HepG2 (cell line): ENCODE results near the gene PRXL2A. TPM values are rescaled to one million over a fixed set of nuclear protein-coding genes. Genes with fewer than 3 reads are reported as not detected.

Experiments used
- CBFB ChIP-seq: sonication (generic); formaldehyde crosslinking; IDR thresholded peaks from 2 replicates; pipeline ENCODE4 v1.4.0; 2020; ENCODE audit warnings: missing genetic modification reagents
- HMG20A ChIP-seq: IDR thresholded peaks from 2 replicates; pipeline ENCODE4 v1.6.1; 2016; ENCODE audit warnings: borderline replicate concordance
- KLF15 ChIP-seq: sonication (generic); formaldehyde crosslinking; IDR thresholded peaks from 2 replicates; pipeline ENCODE4 v1.8.1; 2023; ENCODE audit warnings: borderline replicate concordance, mild to moderate bottlenecking, inconsistent platforms, missing genetic modification reagents, mixed read lengths
- NCOR1 ChIP-seq: fragments of 200-600 bp; sonication (generic); IDR thresholded peaks from 2 replicates; pipeline ENCODE4 v1.7.0; 2017; ENCODE audit warnings: antibody characterized with exemption, low read length, borderline replicate concordance
- NFE2L2 ChIP-seq: fragments of 150-350 bp; IDR thresholded peaks from 2 replicates; pipeline ENCODE4 v1.6.1; 2014; ENCODE audit warnings: low read length
- NRL ChIP-seq: sonication (generic); formaldehyde crosslinking; IDR thresholded peaks from 2 replicates; pipeline ENCODE4 v1.5.0; 2020; ENCODE audit warnings: missing genetic modification reagents, mild to moderate bottlenecking, moderate library complexity, borderline replicate concordance
- SAP130 ChIP-seq: IDR thresholded peaks from 2 replicates; pipeline ENCODE4 v1.6.1; 2016; ENCODE audit warnings: low read depth
- SP4 ChIP-seq: sonication (generic); formaldehyde crosslinking; IDR thresholded peaks from 2 replicates; pipeline ENCODE4 v1.8.1; 2023; ENCODE audit warnings: mild to moderate bottlenecking, missing genetic modification reagents
- SP5 ChIP-seq: IDR thresholded peaks from 2 replicates; pipeline ENCODE4 v1.6.1; 2016; ENCODE audit warnings: low read depth, borderline replicate concordance
- ZNF331 ChIP-seq: sonication (generic); formaldehyde crosslinking; IDR thresholded peaks from 2 replicates; pipeline ENCODE4 v1.4.0; 2020; ENCODE audit warnings: missing genetic modification reagents
- ZNF567 ChIP-seq: sonication (generic); formaldehyde crosslinking; IDR thresholded peaks from 2 replicates; pipeline ENCODE4 v1.8.1; 2023; ENCODE audit warnings: mild to moderate bottlenecking, missing genetic modification reagents, borderline replicate concordance
- ZNF776 ChIP-seq: sonication (generic); formaldehyde crosslinking; IDR thresholded peaks from 2 replicates; pipeline ENCODE4 v1.4.0; 2020; ENCODE audit warnings: mild to moderate bottlenecking, missing genetic modification reagents
- ZNF816 ChIP-seq: sonication (generic); formaldehyde crosslinking; IDR thresholded peaks from 2 replicates; pipeline ENCODE4 v1.8.0; 2022; ENCODE audit warnings: missing genetic modification reagents, mild to moderate bottlenecking, borderline replicate concordance
- polyA plus RNA-seq, 8 experiments: library from polyadenylated mRNA; depleted of rRNA in 3 of 8; stranded (reverse) in 7 of 8; unstranded in 1 of 8; fragments of >200 nt; fragmentation: Illumina TruSeq in 4 of 8; extraction: Trizol in 4 of 8; gene quantifications; 2 replicates each; pipeline versions ENCODE4 v1.2.1 to v1.2.3, GENCODE V29; 2011 to 2016; ENCODE audit warnings: low read depth in 4 of 8, missing spikeins in 1 of 8, mixed read lengths in 1 of 8; ENCODE audit not compliant: insufficient read depth in 1 of 8
- total RNA-seq, 5 experiments: library from RNA; depleted of rRNA; stranded (reverse); fragments of >200 nt; fragmentation: Illumina TruSeq; extraction: Trizol; gene quantifications; 2 replicates each; pipeline ENCODE4 v1.2.3, GENCODE V29; 2016; ENCODE audit warnings: low read depth in 1 of 5
- TF ChIP-seq, protein P1 (sequence below): sonication (generic); formaldehyde crosslinking; IDR thresholded peaks from 2 replicates; pipeline ENCODE4 v1.4.0; 2020; ENCODE audit warnings: missing genetic modification reagents
- TF ChIP-seq, protein P2 (sequence below): sonication (generic); formaldehyde crosslinking; IDR thresholded peaks from 2 replicates; pipeline ENCODE4 v1.9.0; 2022; ENCODE audit warnings: missing genetic modification reagents, mild to moderate bottlenecking, borderline replicate concordance
- TF ChIP-seq, protein P3 (sequence below), 2 experiments: IDR thresholded peaks; 2 replicates each; pipeline ENCODE4 v1.6.1; 2011 to 2012; ENCODE audit warnings: low read length in 2 of 2, borderline replicate concordance in 1 of 2, low read depth in 1 of 2, mild to moderate bottlenecking in 1 of 2, moderate library complexity in 1 of 2
- TF ChIP-seq, protein P4 (sequence below): sonication (generic); formaldehyde crosslinking; IDR thresholded peaks from 2 replicates; pipeline ENCODE4 v1.4.0; 2020; ENCODE audit warnings: missing genetic modification reagents, borderline replicate concordance

The PRXL2A gene
- total and polyA plus RNA-seq, 2 of the 13 experiments (the other 11 are each of a cell fraction or from before 2014, with no cell fraction given): 43.9 to 79.9 TPM

DNA sequence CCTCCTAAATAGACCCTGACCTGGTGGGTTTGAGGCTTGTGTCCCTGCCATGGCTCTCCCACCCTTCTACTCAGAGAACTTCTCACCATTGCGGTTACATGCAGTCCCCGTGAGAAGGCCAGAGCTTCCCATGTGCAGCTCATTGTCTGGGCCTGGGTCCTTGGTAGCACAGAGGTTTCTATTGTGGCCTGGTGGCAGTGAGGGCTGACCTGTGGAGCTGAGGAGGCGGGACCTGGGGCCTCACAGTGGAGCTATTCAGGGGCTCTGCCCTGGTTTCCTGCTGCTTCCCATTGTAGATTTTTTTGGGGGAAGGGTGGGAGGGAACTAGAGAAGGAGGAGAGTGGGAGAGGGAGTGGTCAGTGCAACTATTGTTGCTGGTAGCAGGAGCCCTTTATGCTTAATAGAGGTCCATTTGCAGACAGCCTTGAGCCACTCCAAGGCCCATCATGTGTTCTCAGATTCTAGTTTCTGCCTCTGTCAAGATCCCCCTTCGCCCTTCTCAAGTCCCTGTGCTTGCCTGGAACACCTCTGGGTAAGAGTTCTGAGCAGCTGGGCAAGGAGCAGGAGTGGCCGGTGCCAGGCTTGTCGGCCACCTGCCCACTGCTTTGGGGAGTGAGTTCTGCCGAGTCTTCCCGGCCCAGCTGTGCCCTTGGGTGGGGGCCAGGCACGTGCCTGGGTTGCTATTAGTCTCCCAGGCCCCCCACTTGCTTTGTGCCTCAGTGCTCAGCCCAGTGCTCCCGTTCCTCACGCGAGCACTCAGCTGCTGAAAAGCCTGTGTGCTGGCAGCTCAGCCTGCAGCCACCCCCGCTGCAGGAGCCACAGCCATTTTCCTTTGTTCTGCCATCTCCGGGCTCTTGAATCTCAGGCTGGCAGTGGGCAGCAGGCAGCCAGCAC lies 56.5 kb downstream of the PRXL2A start (continued):
- TF ChIP-seq NRL: 0 out of 2 replicates have a peak, but pooled peaks have one; percentile 33
- peak; percentile 54; the same call in 1 of the 2 replicates for TF ChIP-seq SAP130 (CRISPR knock-in tag)
- peak; percentile 58; the same call in 1 of the 2 replicates for TF ChIP-seq ZNF331 (CRISPR knock-in tag)
- TF ChIP-seq, protein P1, sequence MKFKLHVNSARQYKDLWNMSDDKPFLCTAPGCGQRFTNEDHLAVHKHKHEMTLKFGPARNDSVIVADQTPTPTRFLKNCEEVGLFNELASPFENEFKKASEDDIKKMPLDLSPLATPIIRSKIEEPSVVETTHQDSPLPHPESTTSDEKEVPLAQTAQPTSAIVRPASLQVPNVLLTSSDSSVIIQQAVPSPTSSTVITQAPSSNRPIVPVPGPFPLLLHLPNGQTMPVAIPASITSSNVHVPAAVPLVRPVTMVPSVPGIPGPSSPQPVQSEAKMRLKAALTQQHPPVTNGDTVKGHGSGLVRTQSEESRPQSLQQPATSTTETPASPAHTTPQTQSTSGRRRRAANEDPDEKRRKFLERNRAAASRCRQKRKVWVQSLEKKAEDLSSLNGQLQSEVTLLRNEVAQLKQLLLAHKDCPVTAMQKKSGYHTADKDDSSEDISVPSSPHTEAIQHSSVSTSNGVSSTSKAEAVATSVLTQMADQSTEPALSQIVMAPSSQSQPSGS (CRISPR knock-in tag): no peak
- TF ChIP-seq SP4 (CRISPR knock-in tag): peak; percentile 15; the same call in 1 of the 2 replicates
- TF ChIP-seq ZNF776 (CRISPR knock-in tag): no peak
- TF ChIP-seq NFE2L2: no peak
- TF ChIP-seq, protein P2, sequence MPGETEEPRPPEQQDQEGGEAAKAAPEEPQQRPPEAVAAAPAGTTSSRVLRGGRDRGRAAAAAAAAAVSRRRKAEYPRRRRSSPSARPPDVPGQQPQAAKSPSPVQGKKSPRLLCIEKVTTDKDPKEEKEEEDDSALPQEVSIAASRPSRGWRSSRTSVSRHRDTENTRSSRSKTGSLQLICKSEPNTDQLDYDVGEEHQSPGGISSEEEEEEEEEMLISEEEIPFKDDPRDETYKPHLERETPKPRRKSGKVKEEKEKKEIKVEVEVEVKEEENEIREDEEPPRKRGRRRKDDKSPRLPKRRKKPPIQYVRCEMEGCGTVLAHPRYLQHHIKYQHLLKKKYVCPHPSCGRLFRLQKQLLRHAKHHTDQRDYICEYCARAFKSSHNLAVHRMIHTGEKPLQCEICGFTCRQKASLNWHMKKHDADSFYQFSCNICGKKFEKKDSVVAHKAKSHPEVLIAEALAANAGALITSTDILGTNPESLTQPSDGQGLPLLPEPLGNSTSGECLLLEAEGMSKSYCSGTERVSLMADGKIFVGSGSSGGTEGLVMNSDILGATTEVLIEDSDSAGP (CRISPR knock-in tag): peak; percentile 49; the same call in 1 of the 2 replicates
- peak; percentile 19; the same call in 1 of the 2 replicates for TF ChIP-seq CBFB
- TF ChIP-seq, protein P3, sequence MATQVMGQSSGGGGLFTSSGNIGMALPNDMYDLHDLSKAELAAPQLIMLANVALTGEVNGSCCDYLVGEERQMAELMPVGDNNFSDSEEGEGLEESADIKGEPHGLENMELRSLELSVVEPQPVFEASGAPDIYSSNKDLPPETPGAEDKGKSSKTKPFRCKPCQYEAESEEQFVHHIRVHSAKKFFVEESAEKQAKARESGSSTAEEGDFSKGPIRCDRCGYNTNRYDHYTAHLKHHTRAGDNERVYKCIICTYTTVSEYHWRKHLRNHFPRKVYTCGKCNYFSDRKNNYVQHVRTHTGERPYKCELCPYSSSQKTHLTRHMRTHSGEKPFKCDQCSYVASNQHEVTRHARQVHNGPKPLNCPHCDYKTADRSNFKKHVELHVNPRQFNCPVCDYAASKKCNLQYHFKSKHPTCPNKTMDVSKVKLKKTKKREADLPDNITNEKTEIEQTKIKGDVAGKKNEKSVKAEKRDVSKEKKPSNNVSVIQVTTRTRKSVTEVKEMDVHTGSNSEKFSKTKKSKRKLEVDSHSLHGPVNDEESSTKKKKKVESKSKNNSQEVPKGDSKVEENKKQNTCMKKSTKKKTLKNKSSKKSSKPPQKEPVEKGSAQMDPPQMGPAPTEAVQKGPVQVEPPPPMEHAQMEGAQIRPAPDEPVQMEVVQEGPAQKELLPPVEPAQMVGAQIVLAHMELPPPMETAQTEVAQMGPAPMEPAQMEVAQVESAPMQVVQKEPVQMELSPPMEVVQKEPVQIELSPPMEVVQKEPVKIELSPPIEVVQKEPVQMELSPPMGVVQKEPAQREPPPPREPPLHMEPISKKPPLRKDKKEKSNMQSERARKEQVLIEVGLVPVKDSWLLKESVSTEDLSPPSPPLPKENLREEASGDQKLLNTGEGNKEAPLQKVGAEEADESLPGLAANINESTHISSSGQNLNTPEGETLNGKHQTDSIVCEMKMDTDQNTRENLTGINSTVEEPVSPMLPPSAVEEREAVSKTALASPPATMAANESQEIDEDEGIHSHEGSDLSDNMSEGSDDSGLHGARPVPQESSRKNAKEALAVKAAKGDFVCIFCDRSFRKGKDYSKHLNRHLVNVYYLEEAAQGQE (IDR thresholded peaks at IDR 0.05; ENCODE audit: borderline replicate concordance in 1 of 2, low read depth in 1 of 2, low read length in 2 of 2): 0 out of 4 replicates have a peak, but pooled peaks of 1 of the 2 experiments have one; percentile 17
- TF ChIP-seq HMG20A (CRISPR knock-in tag): no peak
- TF ChIP-seq, protein P4, sequence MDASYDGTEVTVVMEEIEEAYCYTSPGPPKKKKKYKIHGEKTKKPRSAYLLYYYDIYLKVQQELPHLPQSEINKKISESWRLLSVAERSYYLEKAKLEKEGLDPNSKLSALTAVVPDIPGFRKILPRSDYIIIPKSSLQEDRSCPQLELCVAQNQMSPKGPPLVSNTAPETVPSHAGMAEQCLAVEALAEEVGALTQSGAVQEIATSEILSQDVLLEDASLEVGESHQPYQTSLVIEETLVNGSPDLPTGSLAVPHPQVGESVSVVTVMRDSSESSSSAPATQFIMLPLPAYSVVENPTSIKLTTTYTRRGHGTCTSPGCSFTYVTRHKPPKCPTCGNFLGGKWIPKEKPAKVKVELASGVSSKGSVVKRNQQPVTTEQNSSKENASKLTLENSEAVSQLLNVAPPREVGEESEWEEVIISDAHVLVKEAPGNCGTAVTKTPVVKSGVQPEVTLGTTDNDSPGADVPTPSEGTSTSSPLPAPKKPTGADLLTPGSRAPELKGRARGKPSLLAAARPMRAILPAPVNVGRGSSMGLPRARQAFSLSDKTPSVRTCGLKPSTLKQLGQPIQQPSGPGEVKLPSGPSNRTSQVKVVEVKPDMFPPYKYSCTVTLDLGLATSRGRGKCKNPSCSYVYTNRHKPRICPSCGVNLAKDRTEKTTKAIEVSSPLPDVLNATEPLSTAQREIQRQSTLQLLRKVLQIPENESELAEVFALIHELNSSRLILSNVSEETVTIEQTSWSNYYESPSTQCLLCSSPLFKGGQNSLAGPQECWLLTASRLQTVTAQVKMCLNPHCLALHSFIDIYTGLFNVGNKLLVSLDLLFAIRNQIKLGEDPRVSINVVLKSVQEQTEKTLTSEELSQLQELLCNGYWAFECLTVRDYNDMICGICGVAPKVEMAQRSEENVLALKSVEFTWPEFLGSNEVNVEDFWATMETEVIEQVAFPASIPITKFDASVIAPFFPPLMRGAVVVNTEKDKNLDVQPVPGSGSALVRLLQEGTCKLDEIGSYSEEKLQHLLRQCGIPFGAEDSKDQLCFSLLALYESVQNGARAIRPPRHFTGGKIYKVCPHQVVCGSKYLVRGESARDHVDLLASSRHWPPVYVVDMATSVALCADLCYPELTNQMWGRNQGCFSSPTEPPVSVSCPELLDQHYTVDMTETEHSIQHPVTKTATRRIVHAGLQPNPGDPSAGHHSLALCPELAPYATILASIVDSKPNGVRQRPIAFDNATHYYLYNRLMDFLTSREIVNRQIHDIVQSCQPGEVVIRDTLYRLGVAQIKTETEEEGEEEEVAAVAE (CRISPR knock-in tag): no peak
- TF ChIP-seq ZNF816 (CRISPR knock-in tag): no peak
- TF ChIP-seq ZNF567 (CRISPR knock-in tag): no peak
- no peak for TF ChIP-seq KLF15 (CRISPR knock-in tag)
- TF ChIP-seq NCOR1: peak; percentile 13; the same call in 1 of the 2 replicates
- TF ChIP-seq SP5 (CRISPR knock-in tag): peak; percentile 90
